GM18505 (cell line): ENCODE measurements around the gene MAGOH.

ENCODE experiments used
- ATAC-seq: cut with Tn5 transposase; IDR thresholded peaks from one replicate; pipeline ENCODE4 v1.9.1; 2021; ENCODE audit not compliant: unreplicated experiment
- POLR2A ChIP-seq: IDR thresholded peaks from 4 replicates; pipeline ENCODE4 v1.6.1; 2011; ENCODE audit warnings: borderline replicate concordance; ENCODE audit not compliant: insufficient read depth, insufficient read length; ENCODE audit errors: extremely low read depth

The MAGOH gene

DNA sequence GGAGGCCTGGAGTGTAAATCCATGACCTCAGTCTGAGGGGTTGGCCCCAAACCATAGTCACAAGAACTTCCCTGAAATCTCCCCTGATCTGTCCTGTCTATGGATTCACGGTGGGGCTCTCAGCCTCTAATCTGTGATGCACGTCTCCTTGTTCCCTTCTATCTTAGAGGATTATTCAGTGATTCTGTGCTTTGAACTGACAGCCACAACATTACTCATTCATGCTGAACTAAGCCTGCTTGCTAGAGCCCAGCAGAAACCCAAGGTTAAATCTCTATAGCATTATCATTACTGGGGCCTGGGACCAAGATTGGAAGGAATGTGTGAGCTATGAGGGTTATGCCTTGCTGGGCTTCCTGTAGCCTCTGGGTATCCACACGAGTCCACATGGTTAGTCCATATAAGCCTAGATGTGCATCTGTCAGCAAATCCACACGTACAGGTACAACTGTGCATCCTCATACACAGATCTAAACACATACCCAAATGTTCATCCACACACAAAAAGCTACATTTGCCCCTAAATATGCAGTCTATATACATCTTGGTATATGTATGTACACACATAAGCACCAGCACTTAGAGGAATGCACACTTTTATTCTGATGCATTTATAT is 22.4 kb upstream of the MAGOH start:
- no peak for TF ChIP-seq POLR2A
- no peak for ATAC-seq

DNA sequence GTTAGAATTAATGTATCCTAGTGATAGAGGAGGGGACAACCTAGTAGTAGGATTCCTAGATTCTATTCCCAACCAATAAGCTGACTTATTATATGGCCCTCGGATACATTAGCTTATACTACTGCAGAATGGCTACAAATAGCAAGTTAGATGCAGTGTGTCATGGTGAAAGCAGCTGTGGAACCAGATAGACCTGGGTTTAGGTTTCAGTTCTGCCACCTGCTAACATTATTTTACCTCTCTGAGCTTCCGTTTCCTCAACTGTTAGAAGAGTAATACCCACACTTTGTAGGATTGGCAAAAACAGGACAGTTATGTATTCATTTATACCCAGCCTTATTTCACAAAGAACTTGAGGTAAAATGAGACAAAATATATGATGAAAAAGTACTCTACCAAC is 21.6 kb upstream of the MAGOH start:
- no peak for ATAC-seq

DNA sequence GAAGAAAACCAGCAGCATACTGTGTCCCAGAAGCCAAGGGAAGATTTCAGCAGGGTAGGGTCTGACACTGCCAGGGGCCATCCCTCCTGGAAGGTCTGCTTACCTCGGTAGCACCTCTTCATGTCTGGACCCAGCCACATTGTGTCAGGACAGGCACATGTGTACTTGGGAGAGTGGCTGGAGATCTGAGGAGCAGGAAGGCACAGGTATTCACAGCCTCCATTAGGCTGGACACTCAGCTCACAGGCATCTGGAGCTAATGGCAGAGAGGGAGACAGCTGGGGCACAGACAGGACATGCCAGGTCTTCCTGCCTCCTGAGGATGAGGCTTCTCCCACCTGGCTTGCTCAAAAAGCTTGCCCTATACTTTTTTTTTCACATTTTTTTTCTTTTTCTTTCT is 19.9 kb upstream of the MAGOH start:
- ATAC-seq = no peak
- no peak for TF ChIP-seq POLR2A

More for the DNA sequence above, 21.6 kb upstream of the MAGOH start:
- no peak for TF ChIP-seq POLR2A

DNA sequence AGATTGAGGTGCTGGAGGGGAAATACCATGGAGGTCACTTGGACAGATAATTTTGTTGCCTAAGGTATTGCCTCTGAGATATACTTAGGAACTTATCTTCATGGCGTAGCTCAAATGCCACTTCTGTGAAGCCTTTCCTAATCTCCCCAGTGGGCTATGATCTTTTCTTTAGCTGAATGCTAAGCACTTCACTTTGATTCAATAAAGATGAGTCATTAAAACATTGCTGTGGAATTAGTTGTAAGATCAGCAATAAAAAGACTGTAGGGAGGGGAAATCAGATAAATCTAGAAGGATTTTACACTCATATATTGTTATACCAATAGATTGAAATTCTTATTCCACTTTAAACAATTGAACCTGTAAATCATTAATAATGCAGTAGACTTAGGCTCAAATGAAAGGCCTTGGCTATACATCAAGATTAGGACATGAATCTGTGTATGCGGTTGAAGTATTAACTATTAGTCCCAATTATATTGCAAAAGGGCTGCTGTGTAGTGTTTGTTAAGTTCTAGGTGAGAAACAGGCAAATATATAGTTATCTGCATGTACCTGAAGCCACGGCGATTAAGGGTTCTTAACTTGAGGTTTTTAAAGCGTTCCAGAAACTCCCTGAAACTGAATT is 19.2 kb upstream of the MAGOH start:
- TF ChIP-seq POLR2A = no peak

DNA sequence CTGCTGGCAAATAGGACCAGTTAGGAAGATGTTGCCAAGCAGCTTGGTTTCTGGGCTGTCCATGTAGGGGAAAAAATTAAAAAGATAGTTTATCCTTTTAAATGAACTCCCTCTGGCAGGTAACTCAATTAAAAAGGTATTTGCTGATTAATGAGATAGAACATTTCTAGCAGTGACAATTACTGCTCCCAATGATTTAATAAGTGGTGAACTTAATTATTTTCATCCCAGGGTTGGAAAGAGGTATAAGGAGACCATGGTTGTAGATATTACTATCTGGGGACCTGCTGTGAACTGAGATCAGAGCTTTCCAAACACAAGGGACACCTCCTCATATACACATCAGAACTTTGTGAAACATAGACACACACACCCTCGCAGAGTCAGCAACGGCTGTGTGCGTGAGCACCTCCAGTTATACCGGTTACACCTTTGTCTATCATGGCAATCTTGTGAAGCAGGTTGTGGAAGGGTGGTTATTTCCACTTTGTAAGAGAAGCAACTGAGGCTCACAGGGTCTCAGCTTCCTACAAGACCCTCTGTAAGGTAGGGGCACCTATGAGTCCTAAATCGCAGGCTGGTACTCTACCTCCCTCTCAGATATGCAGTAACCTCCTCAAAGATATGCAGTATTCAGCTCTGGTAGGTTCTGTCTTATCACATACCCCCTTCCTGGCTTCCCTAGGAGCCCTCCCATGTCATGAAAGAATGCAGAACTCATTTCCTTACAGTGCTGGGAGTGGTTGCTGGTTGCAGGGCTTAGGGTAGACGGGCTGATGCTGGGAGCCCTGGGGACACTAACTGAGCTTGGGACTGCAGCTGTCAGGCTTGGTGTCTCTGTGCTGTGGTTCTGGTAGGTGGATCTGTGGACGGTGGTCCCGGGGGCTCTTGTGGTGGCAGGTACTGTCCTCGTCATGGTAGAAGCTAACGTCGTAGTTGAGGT is 18.5 kb upstream of the MAGOH start:
- no peak for TF ChIP-seq POLR2A
- no peak for ATAC-seq

More for the DNA sequence above, 19.2 kb upstream of the MAGOH start:
- no peak for ATAC-seq

DNA sequence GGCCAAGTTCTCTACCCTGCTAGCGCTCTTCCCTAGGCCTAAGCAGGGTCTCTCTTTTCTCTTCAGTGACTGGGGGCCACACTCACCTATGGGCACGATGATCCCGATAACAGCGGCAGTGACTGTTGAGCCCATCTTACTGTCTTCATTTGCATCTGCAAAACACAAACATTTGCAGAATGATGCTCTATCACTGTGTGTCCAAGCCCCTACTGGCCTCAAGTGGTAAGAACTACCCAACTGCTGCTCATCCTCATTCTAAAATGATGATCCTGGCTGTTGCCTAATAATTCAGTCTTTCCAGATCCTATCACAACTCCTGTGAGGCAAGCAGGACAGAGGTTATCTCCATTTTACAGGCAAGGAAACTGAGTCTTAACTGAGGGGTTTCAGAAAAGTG is 16.7 kb upstream of the MAGOH start:
- no peak for TF ChIP-seq POLR2A

DNA sequence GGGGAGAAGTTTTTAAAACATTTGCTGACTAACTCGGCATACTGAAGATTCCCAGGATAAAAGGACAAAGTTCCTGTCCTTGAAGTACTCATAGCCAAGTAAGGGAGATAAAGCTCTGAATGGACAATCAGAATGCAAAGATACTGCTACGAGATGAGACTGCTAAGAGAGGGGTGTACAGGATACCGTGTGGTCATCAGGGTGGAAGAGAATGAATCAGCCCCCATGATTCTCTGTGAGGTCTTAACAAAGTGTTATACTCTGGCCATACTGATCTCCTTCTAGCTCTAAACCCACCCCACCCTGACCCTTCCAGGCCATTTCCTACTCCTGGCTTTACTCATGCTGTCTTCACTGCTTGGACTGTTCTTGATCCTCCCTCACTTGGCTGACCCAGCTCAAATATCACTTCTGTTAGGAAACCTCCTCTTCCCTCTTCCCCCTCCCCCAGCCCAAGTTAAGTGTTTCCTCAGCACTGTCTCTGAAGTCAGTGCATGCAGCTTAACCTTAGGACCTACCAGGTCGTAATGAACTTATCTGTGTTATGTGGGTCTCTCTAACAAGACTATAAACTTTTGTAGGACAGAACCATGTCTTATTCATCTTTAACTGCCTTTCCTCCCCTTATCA is 15.8 kb upstream of the MAGOH start:
- no peak for ATAC-seq
- TF ChIP-seq POLR2A = no peak

More for the DNA sequence above, 16.7 kb upstream of the MAGOH start:
- no peak for ATAC-seq

DNA sequence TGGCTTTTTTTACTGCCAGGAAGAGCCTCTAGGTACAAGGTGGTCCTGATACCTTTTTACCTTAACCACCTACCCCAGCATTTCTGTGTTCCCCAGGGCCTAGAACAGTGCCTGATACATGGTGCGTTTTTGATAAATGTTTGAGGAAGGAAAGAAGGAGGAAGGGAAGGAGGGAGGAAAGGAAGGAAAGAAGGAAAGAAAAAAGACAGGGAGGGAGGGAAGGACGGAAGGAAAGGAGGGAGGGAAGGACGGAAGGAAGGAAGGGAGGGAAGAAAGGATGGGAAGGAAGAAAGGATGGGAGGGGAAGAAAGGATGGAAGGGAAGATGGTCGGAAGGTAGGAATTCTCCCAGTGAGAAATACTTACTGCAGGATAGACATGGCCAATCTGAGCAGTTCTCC is 12.0 kb upstream of the MAGOH start:
- ATAC-seq = no peak
- TF ChIP-seq POLR2A = no peak

DNA sequence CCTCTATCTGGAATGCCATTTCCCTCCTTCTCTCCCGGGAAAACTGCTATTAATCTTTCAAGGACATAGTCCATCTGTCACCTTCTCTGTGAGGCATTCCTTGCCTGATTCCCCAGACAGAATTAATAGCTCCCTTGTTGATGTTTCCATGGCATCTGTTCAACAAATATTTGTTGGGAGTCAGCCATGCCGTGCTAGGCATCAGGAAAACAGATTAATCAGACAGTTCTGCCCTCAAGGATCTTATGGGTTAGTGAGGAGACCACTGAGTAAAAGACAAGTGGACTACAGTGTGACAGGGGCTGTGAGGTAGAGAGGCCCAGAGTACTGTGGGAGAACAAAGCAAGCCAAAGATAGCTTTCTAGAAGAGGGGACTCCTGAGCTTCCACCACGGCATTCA is 11.4 kb upstream of the MAGOH start:
- no peak for TF ChIP-seq POLR2A
- ATAC-seq = no peak

DNA sequence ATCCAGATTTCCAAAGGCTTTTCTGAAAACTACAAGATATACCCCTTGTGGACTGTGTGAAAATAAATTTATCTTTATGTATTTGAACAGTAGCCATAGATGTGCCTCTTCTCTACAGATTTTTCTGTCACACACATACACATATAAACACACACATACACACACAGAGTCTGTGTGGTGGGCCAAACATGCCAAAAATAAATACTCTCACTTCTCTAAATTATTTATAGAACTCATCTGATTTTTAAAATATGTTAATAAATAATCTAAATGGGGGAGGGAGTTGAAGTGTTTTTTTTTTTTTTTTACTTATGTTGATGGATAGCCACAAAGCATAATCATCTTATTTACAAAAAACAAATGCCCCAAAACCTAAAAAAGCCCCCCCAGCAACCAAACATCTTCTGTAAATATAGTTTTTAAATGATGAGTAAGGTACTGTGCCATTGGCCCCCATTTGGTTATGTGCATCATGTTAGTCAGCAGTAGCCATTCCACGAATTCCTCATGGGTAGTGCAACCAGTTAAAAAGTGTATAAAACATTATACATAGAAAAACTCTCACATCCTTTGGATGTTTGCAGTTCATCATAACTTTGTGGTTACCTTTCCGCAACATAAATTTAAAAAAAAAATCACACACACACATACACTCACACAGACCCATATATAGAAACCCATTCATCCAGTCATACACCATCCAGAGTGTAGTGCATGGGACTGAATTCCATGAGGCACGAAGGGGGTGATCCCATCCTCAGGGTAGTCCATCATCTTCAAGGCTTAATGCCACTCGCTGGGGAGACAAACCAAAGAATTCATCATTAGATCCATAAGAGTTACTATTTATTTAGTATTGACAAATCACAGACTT is 8.2 kb upstream of the MAGOH start:
- ATAC-seq = no peak
- TF ChIP-seq POLR2A = no peak

DNA sequence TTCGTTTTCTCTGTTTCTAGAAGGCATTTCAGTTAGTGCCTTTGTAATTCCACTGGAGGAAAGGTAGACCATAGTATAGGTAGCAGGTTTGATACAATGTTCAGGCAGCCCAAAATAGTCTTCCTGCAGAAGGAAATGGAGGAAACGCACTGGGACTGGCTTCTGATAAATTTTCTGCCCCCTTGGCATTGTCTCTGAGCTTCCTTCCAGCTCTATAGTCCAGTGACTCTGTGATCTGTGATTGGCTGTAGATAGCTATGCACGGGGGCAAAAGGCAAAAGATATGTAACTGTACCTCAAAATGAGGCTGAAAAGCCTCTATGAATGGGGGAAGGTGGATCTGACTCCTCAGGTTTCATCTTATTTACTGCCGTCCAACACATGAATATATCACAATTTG is 5.8 kb upstream of the MAGOH start:
- no peak for TF ChIP-seq POLR2A
- ATAC-seq = no peak

DNA sequence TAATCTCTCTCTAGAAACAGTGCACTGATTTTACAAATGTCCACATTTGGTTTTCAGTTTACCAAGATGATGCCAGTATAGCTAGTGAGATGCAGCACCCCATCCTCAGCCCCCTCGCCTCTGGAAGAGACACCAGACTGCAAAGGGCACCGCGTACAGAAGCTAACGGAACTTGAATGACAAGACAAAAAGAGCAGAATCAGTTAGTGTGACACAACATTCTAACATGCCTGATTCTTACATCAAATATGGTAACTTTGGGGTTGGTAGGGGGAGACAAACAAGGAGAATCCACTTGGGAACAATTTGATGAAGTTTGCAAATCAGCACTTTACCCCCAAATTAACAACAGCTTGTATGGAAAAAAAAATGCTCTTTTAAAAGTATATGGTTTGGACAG is 4.1 kb upstream of the MAGOH start:
- ATAC-seq = no peak
- no peak for TF ChIP-seq POLR2A
